Fibroblast of the conjunctiva (primary cell): ENCODE measurements around the gene JDP2.
"Not testable (repeated sequence)": the region's sequence is repeated elsewhere in the genome, so short reads cannot be mapped to it uniquely, and the experiment has no call there.

ENCODE experiments used
- DNase-seq: peaks from one replicate; pipeline ENCODE4 v3.0.0-alpha.2; 2010; ENCODE audit warnings: low read depth

Gene JDP2

DNA sequence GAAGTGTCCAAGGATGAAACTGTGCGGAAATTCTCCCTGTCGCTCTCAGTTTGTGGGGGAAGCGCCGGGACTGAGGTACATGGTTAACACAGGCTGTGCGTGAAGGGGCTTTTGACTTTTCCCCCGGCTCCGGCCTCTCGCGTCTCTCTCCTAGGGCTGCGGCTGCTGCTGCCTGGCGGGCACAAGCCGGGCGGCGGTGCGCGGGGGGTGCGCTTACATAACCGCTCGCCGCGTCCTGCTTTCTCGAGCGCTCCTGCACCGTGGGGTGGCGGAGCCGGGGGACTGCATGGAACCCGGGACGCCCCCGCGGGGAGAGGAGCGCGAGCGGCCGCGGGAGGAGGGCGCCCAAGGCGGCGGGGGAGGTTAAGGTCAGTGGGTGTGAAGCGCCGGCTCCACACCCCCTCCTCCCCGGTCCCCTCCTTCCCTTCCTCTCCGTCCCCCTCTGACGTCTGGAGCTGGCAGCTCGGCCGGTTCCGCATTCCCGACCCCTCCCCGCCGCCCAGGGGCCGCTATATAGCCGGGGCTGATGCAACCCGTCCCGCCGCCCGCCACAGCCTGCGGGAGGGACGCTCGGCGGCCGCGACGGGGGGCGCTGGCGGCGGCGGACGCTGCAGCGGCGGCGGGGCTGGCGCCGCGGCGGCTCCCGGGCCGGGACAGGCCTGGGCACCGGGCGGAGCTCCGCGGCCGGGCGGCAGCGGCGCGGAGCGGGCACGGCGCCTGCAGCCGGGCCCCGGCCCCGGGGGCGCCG, at the start of gene JDP2:
JDP2 (plus strand) TSS at position 541 of the 748 bp plus-strand sequence. CDS start 9,899 bp downstream, outside the sequence.
- DNase-seq, result peak; percentile 66

DNA sequence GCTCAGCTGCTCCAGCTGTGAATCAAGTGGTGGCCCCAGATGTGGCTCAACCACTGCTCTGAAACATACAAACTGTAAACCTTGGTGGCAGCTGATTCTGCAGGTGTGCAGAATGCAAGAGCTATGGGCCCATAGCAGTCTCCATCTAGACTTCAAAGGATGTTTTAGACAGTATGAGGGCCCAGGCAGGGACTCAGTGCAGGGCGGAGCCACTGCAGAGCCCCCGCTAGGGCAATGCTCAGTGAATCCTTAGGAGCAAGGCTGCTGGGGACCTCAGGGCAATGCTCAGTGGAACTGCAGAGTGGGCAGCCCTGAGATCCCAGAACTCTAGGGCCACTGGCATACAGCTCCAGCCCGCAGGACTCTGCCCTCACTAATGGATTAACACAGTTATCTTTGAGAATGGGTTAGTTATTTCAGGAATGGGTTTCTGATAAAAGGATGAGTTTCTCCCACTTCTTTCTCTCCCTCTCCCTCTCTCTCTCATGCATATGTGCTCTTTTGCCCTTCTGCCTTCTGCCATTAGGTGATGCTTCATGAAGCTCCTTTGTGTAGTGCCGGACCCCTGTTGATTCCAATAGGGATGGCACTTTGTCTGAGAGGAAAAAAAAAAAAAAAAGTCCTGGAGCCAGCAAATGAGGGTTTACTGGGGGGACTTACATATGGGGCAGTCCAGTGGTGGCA, 48.4 kb upstream of the JDP2 start:
- DNase-seq, result no peak

- no peak for DNase-seq
Observed at GRCh38 chr14:75379930-75380270, 47.9 kb upstream of the JDP2 start.

GRCh38 chr14:75380656-75381055, 47.2 kb upstream of the JDP2 start:
- DNase-seq, result no peak

GRCh38 chr14:75381642-75382041, 46.2 kb upstream of the JDP2 start:
- DNase-seq, result no peak

- DNase-seq, result not testable (repeated sequence)
Observed at GRCh38 chr14:75383219-75383618, 44.6 kb upstream of the JDP2 start.

DNA sequence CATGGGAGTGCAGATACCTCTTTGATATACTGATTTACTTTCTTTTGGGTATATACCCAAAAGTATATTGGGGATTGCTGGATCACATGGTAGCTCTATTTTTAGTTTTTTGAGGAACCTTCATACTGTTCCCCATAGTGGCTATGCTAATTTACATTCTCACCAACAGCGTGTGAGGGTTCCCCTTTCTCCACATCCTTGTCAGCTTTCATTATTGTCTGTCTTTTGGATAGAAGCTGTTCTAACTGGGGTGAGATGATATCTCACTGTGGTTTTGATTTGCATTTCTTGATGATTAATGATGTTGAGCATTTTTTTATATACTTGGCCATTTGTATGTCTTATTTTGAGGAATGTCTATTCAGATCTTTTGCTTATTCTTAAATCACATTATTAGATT, 44.1 kb upstream of the JDP2 start:
- DNase-seq, result no peak

- no peak for DNase-seq
Observed at GRCh38 chr14:75389679-75390078, 38.1 kb upstream of the JDP2 start.

- no peak for DNase-seq
Observed at GRCh38 chr14:75390183-75390582, 37.6 kb upstream of the JDP2 start.

DNA sequence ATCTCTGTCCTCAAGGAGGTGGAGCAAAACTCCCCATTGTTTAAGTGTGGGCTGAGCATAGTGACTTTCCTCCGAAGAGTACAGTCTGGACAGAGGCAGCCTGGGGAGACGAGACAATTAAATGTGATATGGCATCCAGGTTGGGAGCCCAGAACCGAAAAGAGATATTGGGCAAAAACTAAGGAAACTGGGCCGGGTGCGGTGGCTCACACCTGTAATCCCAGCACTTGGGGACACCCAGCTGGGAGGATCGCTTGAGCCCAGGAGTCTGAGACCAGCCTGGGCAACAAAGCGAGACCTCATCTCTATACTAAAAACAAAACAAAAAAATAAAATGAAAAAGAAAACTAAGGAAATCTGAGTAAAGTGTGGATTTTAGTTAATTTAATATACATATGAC, 35.9 kb upstream of the JDP2 start:
- no peak for DNase-seq

DNA sequence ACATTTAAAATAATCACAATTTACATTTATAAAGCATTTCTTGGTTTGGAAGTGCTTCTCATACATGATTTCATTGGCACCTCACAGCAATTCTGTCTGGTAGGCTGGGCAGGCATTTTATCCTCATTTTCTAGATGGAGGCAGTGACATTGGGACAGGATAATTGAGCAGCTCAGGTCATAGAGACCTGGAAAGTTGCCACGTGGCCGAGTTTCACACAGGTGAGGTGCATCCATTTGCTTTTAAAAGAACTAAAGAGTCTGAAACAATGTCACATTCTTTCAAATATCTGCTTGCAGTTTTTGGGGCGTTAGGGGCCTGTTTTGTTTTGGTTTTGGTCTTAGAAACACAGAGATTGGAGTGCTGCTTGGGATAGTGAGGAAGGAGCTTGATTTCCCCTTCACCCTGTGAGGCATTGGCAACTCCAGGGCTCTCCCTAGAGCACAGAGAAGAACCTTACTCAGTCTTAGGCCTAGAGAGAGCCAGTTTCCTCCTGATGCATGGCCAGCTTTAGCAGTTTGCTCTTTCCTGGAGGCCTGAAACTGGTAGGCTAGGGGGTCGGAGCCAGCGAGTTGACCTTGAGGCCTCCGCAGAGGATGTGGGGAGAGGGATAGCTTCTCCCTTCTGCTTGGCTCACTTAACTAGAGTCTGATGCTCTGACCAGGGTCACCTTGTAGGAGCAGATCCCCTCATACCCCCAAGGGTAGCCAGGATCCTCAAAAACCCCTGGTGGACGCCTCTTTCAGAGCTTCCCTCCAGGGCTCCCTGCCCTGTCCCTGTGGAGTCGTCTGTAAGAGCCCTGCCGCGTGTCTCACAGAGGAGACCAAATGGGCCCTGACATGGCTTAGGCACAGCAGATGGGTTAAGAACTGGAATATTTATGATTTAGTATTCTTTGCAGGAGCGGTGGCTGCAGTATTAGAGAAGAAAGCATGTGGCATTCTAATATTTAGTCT, 34.9 kb upstream of the JDP2 start:
- DNase-seq, result no peak

GRCh38 chr14:75393794-75394193, 34.0 kb upstream of the JDP2 start:
- no peak for DNase-seq

GRCh38 chr14:75395862-75396261, 32.0 kb upstream of the JDP2 start:
- no peak for DNase-seq

DNA sequence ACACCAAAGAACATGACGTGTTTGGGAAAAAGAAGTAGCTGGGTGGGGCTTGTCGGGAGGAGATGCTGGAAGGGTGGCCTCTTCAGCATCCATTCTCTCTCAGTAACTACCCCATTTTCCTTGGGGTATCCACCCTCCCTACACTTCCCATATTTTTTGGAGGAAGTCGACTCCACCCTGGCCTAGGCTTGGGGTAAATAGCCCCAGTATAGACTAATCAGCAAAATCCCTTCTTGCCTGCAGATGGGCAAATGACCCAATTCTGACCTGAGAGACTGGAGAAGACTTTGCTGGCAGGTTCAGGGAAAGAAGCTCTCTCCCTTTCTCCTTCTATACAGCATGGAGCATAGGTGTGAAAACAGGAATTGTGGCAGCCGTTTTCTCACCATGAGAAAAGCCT, 28.5 kb upstream of the JDP2 start:
- DNase-seq, result no peak

- peak; percentile 46 for DNase-seq
Observed at GRCh38 chr14:75399843-75400775, 27.7 kb upstream of the JDP2 start.

- DNase-seq, result peak; percentile 43
Observed at GRCh38 chr14:75401361-75401760, 26.5 kb upstream of the JDP2 start.

- no peak for DNase-seq
Observed at GRCh38 chr14:75402867-75403413, 24.9 kb upstream of the JDP2 start.

DNA sequence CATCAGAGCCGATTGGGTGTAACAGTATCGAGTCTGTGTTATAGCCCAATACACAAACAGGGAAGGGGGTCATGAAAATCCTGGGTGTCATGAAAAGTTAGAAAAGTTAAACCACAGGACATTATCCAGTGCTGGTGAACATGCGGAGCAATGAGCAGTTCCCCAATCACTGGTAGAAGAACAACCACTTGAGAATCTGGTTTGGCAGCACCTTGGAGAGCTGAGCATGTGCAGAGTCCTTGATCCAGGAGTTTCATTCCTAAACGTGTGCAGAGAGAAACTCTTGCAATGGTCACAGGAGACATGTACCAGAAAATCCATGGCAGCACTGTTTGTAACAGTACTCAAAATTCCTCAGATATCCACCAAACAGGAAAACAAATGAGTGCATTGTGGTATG, 23.0 kb upstream of the JDP2 start:
- DNase-seq, result no peak

DNA sequence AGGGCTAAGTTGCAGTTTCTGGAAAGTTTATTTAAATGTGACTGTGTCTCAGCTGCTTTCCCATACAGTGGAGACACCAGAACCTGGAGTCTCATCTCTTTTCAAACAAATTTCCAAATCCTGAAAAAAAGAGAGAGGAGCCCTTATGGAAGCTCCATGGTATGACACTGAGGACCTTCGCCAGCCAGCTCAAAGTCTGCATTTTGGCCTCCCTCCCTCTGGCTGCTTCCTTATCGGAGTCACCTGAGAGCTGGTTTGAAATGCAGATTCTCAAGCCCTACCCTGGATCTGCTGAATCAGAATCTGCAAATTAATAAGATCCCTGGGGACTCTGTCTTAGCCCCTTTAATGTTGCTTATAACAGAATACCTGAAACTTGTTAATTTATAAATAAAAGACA, 21.7 kb upstream of the JDP2 start:
- DNase-seq, result no peak

DNA sequence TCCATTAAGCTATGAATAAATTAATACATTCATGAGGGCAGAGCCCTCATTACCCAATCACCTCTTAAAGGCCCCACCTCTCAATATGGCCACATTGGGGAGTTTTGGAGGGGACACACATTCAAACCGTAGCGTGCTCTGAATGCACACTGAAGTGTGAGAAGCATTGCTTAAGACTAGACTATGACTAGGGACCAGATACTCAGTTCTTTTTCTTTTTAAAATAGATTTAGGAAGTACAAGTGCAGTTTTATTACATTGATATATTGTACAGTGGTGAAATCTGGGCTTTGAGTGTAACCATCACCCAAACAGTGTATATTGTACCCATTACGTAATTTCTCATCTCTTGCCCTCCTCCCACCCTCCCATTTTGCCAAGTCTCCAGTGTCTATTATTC, 21.0 kb upstream of the JDP2 start:
- DNase-seq, result no peak
